ENCODE measurements around the gene PARD3.
"Not testable (repeated sequence)": the region's sequence is repeated elsewhere in the genome, so short reads cannot be mapped to it uniquely, and the experiment has no call there.

PARD3 gene

DNA sequence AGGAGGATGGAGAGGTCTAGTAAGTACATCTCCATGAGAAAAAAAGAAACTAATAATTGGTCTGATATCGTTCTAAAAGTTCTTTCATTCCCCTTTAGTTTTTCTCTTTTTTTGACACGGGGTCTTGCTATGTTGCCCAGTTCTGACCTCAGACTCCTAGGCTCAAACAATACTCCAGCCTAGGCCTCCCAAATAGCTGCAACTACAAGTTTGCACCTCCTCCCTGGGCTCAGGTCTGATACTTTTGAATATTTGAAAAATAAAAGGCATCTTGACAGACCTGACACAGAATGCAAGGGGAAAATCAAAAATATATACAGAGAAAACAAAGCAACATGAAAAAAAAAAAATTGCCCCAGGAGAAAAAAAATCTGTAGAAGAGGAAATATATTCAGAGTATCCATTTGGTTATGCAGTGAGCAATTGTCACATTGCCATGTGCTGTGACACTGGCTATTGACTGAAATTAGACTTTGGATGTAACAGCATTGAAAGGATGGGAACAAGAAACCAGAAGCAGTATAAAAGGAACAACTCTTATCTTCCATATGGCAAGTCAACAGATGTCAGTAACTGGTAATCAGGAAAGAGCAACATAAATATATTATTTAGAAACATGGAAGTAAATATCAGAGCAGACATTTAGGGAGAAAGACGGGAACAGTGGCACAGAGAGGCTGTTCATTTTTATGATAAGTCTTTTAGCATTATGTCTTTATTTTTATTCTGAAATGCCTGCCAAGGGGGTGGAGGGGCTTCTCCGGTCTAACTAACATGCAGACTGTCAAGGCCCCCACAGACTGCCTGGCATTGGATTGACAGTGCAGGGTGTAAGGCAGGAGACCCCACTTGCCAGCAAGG is 408.4 kb downstream of the PARD3 start:
- no peak for DNase-seq

DNA sequence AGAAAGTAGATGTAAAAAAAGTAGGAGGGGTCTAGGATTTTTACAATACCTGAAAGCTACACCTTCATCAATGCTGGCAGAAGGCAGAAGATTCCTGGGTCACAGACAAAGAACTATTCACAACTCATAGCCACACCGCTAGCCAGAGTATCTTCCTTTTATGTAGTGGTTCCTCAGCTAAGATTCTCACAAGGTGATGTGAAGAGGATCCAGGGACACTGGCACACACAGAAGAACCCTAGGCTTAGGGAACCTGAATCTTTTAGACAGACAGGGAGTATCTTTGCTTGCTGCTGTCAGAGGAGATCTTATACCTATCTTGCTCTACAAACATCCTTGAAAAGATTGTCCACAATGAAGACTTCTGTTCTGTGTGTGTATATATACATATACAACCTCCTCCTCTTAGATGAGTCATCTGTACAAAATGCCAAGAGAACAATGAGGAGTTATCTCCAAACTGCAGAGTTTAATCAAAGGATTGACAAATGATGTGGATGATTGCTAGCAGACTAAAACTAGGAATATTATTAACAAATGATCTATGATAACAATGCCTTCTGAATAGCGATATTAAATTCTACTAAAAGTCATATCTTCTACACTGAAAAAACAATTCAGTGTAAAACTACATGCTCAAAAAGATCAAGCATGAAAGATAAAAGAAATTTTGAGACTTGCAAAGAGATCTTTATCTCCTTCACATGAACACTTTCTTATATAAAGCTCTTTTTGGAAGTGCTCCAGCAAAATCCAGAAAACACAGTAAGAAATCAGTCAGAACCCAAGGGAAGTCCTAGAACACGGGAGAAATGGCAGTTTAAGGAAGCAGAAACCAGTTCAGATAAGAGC is 409.3 kb downstream of the PARD3 start:
- no peak for DNase-seq

DNA sequence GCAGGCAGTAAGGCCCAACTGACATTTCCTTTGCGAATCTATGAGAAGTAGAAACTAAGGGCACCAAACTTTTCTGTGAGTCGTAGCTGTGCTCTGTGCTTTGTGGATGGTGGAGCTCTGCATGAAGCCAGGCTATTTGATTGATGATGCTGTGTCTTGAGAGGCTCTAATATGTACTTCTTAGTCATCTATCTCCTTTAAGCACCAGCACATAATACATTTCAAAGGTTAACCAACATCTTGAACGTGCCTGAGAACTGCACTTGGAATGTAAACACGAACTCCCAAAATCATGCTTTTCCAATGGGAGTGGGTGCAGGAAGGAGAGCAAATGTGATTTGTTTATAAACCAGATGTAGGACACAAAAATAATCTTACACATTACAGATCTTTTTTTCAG is 411.6 kb downstream of the PARD3 start:
- DNase-seq = no peak

DNA sequence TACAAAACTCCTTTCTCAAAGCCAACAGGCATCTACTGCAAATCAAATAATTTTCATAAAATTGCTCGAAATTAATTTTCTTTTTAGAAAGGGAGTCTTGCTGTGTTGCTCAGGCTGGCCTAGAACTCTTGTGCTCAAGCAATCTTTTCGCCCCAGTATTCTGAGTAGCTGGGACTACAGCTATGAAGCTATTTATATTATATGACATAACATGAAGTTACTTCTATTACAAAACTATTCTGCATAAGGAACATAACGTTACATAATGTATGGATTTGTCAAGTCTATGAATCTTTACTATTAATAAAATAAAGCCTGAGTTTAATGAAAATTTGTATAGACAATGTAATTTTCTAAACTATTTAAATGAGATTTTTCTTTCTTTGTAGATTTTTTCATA is 415.0 kb downstream of the PARD3 start:
- DNase-seq = no peak

DNA sequence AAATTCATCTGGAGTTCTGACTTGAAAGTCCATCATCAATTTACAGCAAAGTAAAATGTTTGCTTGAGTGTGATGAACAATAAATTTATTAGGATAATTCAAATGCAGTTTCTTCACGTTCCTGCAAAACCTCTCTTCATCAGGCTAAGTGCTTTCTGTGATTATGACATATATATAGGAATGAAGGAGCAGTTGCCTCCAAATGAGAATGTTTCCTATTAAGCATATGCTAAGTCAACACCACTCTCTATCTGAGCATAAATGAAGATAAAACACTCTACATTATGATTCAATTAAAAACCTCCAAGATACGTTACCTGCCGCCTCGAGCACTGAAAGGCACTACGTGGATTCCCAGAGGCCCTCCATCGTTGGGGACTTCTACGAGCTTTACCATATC is 416.1 kb downstream of the PARD3 start:
- no peak for DNase-seq

DNA sequence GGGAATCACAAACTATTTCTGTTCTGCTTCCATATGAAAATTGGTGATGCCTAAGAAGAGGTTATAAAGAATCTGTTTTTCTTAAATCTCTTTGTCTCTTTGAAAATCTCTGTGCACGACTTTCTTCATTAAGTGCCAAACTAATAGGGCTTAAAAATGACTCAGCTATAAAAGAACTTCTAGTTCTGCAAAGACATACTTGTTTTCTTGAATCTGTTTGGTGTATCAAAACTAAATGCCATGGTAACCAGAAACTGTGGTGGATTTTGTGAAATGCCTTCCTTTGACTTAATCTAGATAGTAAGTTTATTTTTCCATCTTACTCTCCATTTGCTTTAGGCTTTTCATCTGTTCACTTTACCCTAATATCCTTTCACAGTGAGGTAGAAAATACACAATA is 417.8 kb downstream of the PARD3 start:
- DNase-seq = no peak

DNA sequence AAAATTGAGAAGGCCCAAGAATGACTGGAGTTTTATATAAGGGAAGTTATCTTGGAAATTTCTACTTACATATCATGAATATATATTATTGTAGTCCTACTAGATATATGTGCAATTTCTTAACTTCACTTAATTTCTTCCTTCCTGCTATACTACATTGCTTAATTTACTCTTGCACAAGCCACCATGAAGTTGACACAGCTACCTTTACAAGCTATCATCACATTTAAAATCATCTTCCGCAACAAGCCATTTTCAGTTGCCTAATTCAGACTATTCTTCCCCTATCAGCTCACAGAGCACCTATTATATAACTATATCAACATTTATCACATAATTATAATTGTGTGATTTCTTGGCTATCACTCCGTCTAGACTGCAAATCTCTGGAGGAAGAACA is 418.4 kb downstream of the PARD3 start:
- DNase-seq = no peak

DNA sequence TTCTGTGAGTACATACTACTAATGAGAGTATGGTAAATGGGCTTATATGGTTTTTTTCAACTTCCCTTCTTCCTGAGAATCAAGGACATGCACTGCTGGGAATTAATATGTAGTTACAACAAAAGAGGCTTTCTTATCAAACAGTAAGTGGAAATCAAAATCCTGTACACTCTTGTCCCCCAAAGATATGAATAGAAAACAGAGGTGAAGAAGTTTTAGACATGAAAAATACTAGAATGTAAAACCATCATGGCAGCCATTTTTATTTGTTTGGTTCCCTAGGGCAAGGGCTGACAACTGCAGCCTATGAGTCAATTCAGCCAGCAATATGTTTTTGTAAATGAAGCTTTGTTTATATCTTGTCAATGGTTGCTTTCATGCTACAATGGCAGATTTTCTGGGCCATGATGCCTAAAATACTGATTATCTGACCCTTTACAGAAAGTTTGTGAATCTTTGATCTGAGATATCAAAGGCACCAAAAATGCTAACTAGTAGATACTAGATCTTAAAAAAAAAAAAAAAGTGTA is 422.4 kb downstream of the PARD3 start:
- no peak for DNase-seq

DNA sequence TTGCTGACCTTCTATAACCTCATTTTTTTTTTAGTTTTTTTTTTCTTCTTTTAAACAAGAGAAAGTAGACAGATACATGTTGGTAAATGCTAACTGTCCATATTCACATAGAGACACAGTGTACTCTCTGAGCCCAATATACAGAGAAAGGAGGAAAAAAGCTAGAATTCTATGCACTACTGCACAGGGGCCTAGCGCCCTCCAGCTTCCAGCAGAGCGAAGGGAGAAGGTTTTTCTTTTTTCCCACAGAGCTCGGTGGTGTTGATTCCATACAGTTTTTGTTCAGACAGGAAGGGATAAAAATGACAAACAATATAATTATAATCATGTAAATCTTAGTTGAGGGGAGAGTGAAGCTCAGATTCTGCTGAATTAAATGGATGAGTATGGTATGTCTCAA is 423.9 kb downstream of the PARD3 start:
- not testable (repeated sequence) for DNase-seq

DNA sequence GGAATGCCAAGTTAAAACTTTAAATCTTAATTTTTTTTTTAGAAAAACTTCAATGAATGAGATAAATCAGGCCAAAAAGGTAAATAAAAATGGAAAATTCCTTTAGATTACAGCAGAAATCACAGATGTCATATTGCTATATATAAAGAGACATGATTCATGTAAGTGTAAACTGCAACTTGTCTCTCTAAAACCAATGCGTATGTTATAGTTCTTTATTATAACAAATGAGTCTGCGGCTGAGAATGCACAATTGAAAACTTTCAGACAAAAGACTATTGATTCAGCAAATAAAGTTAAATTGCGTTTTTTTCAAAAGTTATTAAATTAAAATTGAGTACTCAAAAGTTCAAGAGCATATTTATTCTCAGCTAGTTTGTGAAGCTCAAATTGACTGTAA is 425.3 kb downstream of the PARD3 start:
- no peak for DNase-seq

DNA sequence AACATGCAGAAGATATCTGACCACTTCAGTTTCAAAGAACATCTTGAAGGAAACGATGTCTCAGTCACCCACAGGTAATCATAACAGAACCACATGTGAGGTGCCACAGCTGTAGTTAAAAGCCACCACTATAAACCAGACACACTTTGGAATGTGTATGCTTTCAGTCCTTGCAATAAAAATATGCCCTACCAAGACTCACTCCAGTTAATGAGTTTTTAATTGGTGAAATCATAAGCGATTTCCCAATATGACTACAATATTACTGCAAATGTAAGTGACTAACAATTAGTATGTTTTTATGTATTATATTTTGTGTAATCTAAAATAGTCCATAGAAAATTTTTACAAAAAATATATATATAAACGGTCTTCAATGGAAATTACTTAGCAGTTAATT is 428.2 kb downstream of the PARD3 start:
- no peak for DNase-seq

DNA sequence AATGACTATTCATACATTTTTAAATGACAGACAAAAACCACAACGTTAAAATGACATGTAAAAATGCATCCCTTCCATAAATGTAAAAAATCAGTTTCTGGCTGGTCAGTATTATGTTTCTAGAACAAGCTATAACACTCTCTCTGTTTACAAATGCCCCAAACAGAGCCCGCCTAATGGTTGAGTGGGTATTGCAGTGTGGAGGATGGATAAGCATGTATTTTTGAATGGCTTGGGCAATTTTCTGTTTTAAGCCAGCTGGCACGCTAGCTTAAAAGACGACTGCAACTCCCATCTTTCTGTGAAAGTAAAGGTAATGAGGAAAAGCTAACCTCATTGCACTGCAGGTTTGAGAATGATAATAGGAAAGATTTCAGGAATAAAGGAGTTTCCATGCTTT is 430.7 kb downstream of the PARD3 start:
- no peak for DNase-seq

DNA sequence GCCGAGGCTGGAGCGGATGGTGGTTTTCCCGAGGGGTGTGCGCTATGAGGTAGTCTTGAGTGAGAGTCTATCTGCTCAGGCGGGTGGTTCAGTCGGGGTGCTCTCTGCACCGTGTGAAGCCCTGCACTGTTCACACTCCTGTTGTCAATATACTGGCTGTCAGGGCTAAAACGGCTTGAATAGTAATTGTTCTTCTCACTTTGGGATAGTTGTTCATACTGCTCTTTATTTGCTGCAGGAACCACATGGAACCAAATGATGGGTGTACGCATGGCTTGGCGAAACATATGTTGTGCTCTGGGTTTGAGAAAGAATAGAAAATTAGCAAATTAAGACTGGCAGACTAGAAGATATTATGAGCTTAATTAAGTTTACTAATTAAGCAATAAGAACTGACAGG is 432.5 kb downstream of the PARD3 start:
- no peak for DNase-seq

DNA sequence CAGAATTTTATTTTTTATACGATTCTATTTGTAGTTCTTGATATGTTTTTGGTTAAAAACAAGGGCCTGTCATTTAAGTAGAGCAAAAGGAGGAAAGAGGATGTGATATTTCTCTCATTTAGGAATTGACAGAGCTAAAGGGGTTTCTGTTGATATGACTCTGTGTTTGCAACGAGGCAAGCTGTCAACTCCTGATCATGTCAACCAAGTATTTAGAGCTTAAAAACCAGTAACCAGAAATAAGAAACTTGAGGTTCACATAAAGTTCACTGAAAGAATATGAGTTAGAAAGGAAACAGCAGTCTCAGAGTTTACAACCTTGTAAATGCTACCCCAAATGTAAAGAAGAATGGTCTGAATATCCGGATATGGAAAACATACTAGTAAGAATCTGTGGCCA is 434.2 kb downstream of the PARD3 start:
- no peak for DNase-seq

DNA sequence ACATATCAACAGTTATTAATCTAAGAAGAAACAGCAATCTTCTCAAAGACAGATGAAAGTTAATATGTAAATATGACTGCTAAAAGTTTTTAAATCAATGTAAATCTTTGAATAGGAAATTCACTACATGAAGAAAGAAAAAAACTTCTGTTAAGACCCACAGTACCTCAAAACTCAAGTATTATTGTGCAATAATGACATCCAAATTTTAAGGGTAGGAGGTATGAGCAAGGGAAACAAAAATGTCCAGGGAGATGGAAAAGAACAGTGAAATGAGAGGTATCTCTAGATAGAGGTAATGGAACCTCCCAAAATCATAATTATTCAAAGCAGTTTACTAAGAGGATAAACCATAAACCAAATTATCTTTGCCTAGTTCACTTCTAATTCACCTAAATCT is 436.8 kb downstream of the PARD3 start:
- no peak for DNase-seq

DNA sequence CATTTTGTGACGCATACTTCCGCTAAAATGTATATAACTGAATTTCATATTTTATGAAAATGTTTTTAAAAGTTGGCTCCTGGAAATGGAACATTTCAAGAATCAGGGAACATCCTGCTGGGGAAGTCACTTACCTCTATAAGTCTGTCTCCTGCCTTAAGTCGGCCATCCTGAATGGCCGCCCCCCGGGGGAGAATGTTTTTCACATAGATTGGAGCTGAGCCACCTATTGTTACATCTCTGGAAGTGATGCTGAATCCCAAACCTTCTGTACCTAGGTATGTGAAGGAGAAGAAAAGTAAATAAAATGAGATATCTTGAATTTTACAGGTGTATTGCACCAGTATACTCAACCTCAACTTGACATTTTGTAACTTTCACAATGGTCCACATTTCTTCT is 437.3 kb downstream of the PARD3 start:
- DNase-seq = no peak

DNA sequence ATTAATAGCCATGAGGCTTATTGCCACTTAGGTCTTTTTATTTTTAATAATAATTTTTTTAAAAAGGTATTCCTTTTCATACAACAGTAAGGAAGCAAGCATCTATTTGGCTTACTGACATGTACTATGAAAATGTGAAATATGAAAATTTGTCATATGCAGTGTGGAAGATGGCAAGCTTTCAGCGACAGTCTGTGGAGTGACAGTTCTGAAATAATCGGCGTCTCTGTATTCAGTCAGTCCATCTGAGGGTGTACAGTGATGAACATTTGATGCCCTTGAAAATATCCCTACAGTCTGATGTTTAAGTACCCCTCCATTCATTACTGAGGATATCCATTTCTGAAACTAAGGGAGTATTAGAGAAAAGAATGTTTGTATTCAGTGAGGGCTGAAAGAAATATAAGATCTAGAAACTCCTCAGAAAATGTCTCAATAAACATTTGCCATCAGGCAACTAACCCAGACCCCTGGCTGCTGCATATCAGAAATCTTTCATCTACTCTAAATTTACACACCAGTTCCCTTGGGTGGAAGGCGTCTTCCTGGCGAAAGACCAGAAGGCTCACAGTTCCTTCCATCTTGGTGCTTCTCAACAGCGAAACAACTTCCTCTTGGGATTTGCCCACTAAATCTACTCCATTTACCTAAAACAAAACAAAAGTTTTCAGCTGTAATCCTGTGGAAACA is 440.6 kb downstream of the PARD3 start:
- no peak for DNase-seq

DNA sequence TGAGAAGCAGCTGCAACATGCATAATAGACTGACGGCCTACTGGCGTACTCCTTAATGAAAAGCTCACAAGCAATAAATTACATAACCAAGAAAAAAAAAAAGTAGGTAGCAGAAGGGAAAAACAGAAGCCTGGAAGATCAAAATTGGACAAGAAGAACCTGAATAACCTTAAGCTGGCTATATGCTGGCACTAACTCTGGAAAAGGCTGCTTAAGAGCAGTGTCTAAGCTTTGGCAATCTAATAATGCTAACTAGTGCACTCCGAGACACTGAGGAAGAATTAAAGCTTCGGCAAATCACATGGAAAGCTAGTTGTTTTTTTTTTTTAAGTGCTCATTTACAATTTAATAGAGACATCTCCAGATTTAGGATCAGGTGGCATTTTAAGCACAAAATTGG is 441.9 kb downstream of the PARD3 start:
- DNase-seq = no peak

DNA sequence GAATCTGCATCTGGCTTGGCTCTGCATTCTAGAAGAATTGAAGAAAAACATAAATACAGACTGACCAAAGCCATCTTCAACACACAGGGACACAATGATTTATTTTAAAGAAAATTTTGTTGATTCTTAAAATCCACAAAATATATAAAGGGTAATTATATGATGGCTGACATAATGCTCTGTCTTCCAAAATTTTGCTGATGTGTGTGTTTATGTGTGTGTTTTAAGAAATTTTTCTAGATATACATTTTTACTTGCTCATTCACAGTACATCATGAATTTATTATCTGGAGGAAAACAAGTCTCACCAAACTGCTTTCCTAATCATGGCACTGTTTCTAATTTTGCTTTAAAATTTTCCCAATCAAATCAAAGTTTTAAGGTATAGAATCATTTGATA is 442.6 kb downstream of the PARD3 start:
- no peak for DNase-seq

DNA sequence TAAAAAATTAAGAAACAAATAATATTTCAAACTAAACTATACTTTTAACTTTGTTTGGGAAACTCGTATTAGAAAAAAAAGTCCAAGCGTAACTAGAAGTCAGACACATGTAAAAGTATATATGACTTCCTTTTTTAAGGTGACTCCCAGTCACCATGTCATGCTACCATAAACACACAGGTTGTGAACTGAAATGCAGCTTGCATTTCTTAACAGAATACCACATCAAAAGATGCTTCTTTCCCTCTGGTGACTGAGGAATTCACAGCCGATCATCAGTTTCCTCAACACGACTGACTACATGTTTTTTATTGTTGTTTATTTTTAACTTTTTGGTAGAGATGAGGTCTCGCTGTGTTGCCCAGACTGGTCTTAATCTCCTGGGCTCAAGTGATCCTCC is 445.0 kb downstream of the PARD3 start:
- no peak for DNase-seq

DNA sequence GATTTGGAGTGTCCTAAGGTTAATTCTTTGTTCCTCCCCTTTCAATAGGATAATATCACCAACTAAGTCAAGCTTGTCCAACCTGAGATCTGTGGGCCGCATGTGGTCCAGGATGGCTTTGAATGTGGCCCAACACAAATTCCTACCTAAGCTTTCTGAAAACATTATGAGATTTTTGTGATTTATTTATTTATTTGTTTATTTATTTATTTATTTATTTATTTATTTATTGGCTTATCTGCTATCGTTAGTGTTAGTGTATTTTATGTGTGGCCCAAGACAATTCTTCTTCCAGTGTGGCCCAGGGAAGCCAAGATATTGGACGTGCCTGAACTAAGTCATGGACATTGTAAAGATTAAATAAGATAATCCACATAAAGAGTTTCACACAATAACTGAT is 446.0 kb downstream of the PARD3 start:
- no peak for DNase-seq

DNA sequence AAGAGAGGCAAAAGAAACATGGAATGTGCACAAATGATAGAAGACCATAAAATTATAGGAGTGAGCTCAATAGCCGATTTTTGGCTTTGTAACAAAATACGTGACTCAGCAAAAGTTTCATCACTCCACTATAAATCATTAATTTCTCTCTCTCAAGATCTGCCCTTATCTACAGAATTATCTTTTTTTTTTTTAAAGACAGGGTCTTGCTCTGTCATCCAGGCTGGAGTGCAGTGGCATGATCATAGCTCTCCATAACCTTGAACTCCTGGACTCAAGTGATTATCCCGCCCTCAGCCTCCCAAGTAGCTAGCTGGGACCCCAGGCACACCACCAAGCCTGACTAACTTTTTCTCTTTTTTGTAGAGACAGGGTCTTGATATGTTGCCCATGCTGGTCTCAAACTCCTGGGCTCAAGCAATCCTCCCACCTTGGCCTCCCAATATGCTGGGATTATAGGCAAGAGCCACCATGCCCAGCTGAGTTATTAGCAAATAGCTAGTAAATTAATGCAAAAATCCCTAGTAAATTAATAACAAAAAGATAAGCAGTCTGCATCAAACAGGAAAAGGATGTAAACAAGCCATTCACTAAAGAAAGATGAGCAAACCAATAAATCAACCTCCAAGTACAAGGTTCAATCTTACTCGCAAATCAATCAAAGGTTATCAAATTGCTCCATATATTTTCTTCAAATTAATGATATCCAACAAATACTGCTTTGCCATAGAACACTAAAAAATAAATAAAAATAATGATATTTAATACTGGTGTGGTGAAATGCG is 450.7 kb downstream of the PARD3 start:
- no peak for DNase-seq

DNA sequence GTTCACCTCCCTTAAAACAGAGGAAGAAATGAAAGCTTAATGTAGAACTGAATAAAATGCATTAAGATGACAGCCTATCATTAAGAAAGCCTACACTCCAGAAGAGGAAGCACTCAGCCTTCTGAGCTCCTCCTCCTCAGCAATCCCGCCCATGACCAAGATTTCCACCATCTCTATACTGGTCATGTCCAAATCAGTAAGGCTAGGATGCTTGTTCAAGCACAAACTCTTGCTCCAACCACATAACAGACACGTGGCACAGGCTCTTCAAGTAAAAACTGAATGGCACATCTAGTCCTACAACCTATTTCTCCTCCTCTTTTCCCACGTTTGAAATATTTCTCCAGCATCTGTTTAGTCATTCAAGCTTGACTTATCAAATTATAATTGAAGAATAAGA is 454.1 kb downstream of the PARD3 start:
- no peak for DNase-seq
